Glomerular endothelial cell (primary cell): ENCODE data around the gene CEP295NL. TPM values are rescaled to one million over a fixed set of nuclear protein-coding genes. Genes with fewer than 3 reads are reported as not detected.
"Not testable (repeated sequence)": the region's sequence is repeated elsewhere in the genome, so short reads cannot be mapped to it uniquely, and the experiment has no call there.

Source experiments
- DNase-seq: peaks from one replicate; pipeline ENCODE4 v3.0.0-alpha.2; 2011; ENCODE audit warnings: low read depth, low spot score; ENCODE audit errors: extremely low read depth
- total RNA-seq: library from RNA; depleted of rRNA; stranded (reverse); fragments of >200 nt; gene quantifications from 2 replicates; pipeline ENCODE4 v1.2.3, GENCODE V29; 2015

CEP295NL gene
- total RNA-seq, 1 donor from 2014 or later: 3.7 TPM

GRCh38 chr17:78873519-78874340, 29.3 kb downstream of the CEP295NL start:
- no peak for DNase-seq

DNA sequence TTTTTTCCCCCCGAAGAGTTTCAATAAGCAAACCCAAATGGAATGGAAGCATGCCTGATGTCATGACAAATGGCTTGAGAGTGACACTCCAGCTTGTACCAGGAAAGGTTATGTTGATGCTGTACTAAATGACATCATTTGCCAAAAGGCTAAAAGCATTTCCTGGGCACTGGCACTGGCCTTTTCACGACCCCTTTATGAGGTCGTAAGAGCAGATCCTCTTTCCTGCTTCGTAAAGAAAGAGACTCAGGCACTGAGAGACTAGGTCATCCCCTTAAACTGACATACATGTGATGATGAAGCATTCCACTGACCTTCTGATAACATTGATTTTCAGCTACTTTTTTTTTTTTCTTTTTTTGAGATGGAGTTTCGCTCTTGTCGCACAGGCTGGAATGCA, 30.5 kb downstream of the CEP295NL start:
- no peak for DNase-seq

GRCh38 chr17:78870621-78871020, 32.4 kb downstream of the CEP295NL start:
- no peak for DNase-seq

DNA sequence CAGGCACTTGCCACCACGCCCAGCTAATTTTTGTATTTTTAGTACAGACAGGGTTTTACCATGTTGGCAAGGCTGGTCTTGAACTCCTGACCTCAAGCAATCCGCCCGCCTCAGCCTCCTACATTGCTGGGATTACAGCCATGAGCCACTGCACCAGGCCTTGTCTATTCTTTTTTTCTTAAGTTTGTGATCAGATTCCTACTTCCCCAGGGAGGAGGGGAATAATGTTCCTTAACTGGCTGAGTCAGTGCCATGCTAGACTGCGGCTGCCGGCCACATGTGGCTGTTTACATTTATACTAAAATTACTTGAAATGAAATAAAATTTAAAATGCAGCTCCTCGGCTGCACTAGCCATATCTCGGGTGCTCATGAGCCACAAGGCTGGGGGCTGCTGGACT, 34.6 kb downstream of the CEP295NL start:
- DNase-seq: no peak

GRCh38 chr17:78867046-78867445, 36.0 kb downstream of the CEP295NL start:
- not testable (repeated sequence) for DNase-seq

- DNase-seq: no peak
Measured at GRCh38 chr17:78865682-78866390, 37.2 kb downstream of the CEP295NL start.

DNA sequence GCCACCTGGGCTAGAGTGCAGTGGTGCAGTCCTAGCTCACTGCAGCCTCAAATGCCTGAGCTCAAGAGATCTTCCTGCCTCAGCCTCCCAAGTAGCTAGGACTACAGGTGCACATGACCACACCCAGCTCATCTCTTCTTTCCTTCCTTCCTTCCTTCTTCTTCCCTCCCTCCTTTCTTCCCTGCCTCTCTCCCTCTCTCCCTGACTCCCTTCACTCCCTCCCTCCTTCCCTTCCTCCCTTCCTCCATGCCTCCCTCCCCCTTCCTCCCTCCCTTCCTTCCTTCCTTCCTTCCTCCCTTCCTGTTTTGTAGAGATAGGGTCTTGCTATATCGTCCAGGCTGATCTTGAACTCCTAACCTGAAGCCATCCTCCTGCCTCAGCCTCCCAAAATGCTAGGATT, 38.9 kb downstream of the CEP295NL start:
- DNase-seq: no peak

DNA sequence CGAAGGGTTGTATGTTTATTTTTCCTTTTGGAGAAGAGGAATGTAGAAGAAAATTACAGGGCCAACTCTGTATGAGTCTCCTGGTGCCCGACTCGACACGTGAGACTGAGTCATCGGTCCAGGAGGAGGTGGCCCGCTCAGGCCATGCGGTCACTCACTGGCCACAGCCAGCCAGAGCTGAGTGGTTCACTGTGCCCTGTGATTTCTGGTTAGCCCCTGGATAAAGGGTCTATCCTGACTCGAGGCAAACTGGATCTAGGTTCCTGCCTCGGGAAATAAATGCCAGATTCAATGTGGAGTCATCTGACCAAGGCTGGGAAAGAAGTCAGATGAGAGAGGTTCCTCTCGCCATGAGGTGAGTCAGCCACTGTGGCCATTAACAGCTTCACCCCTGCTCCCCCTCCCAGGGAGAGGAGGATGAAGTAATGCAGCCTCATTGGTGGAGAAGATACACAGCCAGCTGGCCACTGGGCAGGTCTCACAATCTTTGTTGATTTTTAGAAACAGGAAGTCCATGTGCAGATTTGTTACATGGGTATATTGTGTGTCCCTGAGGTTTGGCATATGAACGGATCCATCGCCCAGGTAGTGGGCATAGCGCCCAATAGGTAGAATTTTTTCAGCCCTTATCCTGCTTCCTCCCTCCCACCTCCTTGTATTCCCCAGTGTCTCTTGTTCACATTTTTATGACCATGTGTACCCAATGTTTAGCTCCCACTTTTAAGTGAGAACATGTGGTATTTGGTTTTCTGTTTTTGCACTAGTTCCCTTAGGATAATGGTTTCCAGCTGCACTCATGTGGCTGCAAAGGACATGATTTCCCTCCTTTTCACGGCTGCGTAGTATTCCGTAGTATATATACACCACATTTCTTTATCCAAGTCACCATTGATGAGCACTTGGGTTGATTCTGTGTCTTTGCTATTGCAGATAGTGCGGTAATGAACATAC, 40.7 kb downstream of the CEP295NL start:
- peak; percentile 89 for DNase-seq

- DNase-seq: no peak
Measured at GRCh38 chr17:78861229-78861628, 41.8 kb downstream of the CEP295NL start.

GRCh38 chr17:78859051-78859450, 44.0 kb downstream of the CEP295NL start:
- no peak for DNase-seq

DNA sequence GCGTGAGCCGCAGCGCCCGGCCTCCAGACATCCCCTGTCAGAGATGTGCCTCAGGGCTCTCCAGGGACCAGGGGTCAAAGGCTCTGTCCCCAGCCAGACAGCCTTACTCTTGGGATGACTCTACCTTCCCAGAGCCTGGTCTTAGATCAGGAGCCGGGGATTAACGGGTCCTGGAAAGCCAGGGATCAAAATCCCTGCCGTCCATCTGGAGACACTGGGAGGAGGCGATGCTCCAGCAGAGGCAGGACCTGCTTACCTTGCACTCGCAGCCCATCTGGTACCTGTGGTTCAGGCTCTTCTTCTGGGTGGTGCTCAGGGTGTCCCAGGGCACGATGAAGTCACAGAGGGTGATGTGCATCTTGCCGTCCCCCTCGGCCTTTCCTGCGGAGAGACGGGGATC, 45.7 kb downstream of the CEP295NL start:
- no peak for DNase-seq

DNA sequence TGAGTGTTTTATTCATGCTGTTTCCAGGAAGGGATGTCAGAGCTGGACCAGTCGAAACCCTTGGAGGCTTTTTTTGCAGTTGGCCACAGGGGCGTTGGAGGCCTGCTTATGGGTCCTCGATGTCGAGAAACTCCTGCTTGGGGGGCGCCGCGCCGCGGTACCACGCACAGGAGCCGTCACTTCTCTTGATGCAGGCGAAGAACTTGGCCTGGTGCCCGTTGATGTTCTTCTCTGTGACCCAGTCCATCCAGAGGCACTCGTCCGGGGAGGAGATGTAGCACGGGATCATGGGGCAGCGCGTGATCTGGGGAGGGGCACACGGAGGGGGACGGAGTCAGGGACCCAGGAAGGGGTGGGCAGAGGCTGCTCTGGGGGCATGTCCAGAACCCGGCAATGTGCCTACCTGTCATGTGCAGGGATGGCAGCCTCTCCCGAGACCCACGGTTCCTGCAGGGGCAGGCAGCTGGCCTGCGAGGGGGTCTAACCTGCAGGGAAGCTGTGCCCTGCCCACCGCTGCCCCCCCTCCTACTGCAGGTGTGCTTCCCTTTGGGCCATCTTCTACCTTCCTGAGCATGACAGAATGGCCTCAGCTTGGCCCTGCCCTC, 47.3 kb downstream of the CEP295NL start:
- no peak for DNase-seq

- no peak for DNase-seq
Measured at GRCh38 chr17:78854508-78854907, 48.5 kb downstream of the CEP295NL start.

DNA sequence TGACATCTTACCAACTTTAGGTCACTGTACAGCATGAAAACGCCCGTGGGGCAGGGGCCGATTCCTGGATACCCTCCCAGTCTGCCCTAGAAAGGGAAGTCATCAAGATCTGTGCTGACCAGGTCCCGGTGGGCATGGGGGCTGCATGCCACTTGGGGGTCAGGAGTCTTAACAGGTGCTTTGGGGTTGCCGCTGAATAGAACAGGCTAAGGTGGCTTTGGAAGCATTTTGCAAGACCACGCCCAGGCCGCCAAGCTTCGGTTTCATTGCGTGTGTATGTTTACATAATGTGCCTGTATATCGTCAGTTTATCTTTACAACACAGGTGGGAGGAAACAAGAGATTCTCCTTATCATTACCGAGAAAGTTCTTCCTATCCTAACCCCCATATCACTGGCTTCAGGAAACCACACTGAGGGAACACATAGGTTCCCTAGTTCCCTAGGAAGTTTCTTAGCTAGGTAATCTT, 49.0 kb downstream of the CEP295NL start:
- DNase-seq: no peak

GRCh38 chr17:78852709-78853121, 50.3 kb downstream of the CEP295NL start:
- no peak for DNase-seq

DNA sequence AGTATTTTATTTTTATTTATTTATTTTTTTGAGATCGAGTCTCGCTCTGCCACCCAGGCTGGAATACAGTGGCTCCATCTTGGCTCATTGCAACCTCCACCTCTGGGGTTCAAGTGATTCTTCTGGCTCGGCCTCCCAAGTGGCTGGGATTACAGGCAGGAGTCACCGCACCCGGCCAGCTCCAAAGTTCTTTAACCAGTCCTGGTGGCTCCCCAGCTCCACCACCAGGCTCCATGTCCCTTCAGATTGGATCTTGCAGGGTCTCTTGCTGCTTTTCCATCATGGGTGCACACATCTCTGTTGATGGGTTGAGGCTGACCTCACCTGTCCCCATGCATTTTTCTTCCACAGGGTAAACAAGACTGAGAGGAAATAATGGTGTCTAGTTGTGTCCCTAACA, 54.0 kb downstream of the CEP295NL start:
- DNase-seq: no peak

DNA sequence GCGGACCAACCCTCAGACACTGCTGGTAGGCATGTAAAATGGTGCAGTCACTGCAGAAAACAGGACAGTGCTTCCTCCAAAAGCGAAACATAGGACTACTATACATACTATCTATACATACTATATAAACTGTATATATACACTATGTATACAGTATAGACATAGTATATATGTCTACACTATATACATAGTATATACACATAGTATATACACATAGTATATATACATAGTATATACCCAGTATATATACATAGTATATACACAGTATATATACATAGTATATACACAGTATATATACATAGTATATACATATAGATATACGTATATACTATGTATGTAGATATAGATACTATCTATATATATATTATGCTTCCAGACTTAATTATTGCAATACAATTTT, 55.9 kb downstream of the CEP295NL start:
- DNase-seq: no peak

- DNase-seq: no peak
Measured at GRCh38 chr17:78844301-78845005, 58.5 kb downstream of the CEP295NL start.

- DNase-seq: no peak
Measured at GRCh38 chr17:78842881-78843565, 60.0 kb downstream of the CEP295NL start.
